H7 (cell line): ENCODE results near the gene SPATA13. TPM values are rescaled to one million over a fixed set of nuclear protein-coding genes. Genes with fewer than 3 reads are reported as not detected.

Source experiments
- DNase-seq: peaks from one replicate; pipeline ENCODE4 v3.0.0; 2012
- H3K27me3 ChIP-seq: 2 replicates; pipeline ENCODE4 v1.6.0; 2011; ENCODE audit warnings: mild to moderate bottlenecking, low read length; ENCODE audit not compliant: control insufficient read depth, insufficient read depth
- H3K36me3 ChIP-seq: replicated peaks from 2 replicates; pipeline ENCODE4 v1.5.1; 2011; ENCODE audit warnings: low read length; ENCODE audit not compliant: control insufficient read depth, insufficient read depth
- H3K4me3 ChIP-seq: 2 replicates; pipeline ENCODE4 v1.5.1; 2011; ENCODE audit warnings: low read depth, mild to moderate bottlenecking, control low read depth, low read length, moderate library complexity; ENCODE audit not compliant: insufficient read depth
- total RNA-seq: library from RNA; depleted of rRNA; stranded (reverse); fragments of >200 nt; shearing (Covaris generic); gene quantifications from 2 replicates; pipeline ENCODE4 v1.2.3, GENCODE V29; 2014

Gene SPATA13
- total RNA-seq, 1 experiment from 2014 or later: 14.8 TPM

DNA sequence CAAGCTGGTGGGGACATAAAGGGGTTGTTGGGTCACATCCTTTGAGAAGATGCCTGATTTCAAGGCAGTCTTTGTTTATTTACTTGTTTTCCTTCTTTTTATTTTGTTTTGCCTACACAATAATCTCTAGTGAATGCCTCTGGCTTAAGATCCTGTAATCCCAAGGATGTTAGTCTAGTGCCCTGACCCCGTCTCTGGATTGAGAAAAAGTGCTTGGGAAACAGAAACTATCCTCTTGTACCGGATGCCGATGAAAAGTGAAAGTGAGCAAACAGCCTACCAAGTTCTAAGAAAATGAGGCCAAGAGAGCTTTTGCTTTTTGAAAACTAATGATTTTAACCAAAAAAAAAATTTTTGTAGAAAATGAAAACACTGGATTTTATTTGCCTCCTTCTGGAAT is 106.8 kb downstream of the SPATA13 start:
- Histone ChIP-seq H3K27me3 (no peaks in the 10 kb centered on the region), H3K36me3 (no peaks in the 10 kb centered on the region), H3K4me3 (no peak overlapping the region)
- DNase-seq: no peak

DNA sequence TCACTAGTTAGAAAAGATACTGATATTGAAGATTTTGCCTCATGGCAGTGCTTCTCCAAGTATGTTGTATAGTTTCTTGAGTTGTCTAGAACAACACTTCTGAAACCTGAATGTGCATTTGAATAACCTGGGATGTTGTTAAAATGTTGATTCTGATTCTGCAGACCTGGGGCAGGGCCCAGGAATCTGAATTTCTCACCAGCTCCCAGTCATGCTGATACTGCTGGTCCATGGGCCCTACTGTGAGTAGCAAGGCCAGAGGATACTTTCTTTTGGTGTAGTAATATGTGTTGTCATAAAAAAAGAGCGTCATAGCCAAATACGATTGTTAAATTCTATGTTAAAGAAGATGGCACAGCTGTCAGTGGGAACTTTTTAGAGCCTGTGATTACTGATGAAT is 107.3 kb downstream of the SPATA13 start:
- no peak for DNase-seq
- Histone ChIP-seq H3K27me3 (no peaks in the 10 kb centered on the region), H3K36me3 (no peaks in the 10 kb centered on the region), H3K4me3 (no peak overlapping the region)

DNA sequence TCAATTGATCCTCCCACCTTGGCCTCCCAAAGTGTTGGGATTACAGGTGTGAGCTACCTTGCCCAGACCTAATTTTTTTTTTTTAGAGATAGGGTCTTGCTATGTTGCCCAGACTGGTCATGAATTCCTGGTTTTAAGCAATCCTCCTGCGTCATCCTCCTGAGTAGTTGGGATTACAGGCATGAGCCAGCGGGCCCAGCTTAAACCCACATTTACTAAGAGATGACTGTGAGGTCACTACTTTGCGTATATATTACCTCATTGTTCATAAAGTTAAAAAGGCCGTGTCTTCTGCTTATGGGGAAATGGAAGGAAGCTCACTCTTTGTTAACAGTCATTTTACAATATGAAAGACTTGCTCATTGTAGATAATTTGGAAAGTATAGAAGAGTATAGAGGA is 109.3 kb downstream of the SPATA13 start:
- no peak for DNase-seq
- Histone ChIP-seq H3K27me3 (no peaks in the 10 kb centered on the region), H3K4me3 (no peak overlapping the region), H3K36me3 (no peaks in the 10 kb centered on the region)

DNA sequence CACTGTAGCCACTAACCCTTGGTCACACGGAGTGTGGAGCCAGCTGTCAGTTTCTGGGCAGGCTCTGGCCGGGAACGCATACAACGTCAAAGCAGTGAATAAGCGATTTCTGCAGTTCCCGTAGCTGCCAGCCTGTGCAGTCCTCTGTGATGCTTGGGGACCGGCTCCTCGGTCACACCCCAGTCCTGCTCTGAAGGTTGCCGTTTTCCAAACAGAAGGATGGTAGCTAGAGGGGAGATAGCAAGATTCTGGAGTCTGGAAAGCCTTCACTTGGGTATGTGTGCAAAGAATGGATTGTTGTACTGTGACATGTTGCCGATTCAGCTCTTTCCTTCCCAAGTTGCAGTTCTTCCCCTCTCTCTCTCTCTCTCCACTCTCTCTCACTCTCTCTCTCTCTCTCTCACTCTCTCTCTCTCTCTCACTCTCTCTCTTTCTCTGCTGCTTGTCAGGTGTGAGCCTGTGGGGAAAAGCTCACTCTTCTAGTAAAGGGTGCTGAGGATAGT is 110.2 kb downstream of the SPATA13 start:
- DNase-seq: no peak
- no peak overlapping the region for H3K4me3 ChIP-seq
- no peaks in the 10 kb centered on the region for H3K36me3 ChIP-seq
- H3K27me3 ChIP-seq: no peaks in the 10 kb centered on the region

DNA sequence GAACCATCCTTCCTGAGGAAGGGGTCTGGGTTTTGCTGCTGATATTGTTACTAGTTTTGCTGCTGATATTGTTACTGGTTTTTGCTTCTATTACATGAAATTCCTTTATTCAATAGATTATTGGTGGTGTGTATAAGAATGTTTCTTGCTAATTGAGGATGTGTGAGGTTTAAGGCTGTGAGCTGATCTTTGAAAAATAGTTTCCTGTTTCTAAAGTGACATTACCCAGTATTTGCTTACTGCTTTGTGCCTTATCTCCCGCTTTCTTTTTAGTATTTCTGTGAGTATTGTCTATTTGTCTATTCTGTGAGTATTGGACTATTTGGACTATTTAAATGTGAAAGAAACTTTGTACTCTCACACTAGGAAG is 110.7 kb downstream of the SPATA13 start:
- no peak for DNase-seq
- Histone ChIP-seq H3K4me3 (no peak overlapping the region), H3K27me3 (no peaks in the 10 kb centered on the region), H3K36me3 (no peaks in the 10 kb centered on the region)

DNA sequence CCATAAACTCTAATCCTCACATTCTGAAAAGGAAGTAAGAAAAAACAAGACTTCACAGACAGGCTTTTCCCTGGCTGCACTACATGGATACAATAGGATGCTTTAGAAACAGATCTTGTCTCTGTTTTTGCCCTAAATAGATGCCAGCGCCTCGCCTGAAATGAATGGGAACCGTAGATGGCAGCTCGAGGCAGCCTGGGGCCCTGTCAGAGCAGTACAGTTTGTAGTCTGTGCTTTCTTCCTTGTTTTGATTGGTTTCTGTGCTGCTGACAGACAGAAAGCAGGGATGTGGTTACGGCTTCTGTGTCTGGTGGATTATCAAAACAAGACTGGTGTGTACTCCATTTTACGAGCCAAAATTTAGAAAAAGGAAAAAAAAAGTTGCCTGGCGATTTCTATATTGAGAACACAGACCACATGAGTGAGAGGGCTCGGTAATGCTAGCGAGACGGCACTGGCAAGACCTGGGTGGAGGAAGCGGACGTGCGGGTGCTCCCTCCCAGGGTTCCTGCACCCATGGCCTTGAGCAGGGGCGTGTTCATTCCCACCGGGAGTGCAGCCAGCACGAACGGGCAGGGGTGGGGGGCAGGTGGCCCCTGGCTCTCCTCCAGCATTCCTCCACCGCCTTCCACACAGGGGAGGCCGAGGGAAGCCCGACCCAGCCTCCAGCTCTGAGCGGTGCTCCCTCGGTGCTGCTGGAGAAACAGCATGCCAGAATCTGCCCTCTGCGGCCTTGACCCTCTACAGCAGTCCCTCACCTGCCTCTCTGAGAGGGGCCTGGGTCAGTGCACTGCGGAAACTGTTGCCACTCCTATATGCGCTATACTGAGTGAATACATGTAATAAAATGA is 111.3 kb downstream of the SPATA13 start:
- H3K4me3 ChIP-seq: no peak overlapping the region

DNA sequence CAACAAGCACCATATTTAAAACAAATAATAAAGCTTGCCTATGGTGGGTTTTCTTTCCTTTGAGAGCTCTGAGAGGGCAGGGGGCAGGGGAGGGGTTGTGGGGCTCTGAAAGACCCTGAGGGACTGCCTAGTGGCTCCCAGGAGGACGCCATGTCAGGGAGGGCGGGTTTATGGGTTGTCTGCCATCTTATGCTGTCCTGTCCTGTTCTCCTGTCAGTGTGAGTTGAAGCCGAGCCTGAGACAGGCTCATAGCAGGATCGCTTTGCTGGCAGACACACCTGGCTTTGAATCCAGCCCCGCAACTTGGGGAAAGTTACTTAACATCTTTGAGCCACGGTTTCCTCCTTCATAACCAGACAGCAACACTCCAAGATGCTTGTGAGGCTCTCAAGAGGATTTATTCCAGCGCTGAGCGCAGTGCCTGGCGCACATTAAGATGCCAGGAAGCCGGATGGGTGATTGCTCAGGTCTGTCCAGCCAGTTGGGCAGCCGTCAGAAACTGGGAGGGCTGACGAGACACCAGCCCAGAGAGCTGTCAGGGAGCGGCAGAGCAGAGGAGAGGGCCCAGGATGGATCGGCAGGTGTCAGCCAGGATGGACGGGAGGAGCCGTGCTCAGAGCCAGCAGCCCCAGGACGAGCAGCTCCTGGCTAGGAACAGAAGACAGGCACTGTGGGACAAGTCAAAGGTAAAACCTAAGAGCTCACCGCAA is 112.1 kb downstream of the SPATA13 start:
- DNase-seq: no peak
- H3K4me3 ChIP-seq: no peak overlapping the region
- H3K27me3 ChIP-seq: no peaks in the 10 kb centered on the region
- H3K36me3 ChIP-seq: no peaks in the 10 kb centered on the region

More for the DNA sequence above, 111.3 kb downstream of the SPATA13 start:
- H3K36me3 ChIP-seq: no peaks in the 10 kb centered on the region
- no peak for DNase-seq
- H3K27me3 ChIP-seq: no peaks in the 10 kb centered on the region

DNA sequence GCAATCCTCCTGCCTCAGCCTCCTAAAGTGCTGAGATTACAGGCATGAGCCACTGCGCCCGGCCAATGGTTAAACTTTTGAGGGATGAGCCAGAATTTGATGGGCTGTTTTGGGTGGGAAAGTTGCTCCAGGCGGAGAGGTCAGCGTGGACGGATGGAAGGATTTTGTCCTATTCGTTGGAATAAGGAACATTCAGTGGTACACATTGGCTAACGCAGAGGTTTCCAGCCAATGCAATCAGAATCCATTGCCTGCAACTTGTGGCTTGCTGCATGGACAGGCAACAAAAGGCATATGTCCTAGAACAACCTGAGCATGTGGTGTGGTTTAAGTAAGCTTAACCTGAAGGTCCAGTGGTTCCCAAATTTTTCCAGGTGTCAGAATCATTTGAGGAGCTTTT is 113.4 kb downstream of the SPATA13 start:
- no peak for DNase-seq
- Histone ChIP-seq H3K27me3 (no peaks in the 10 kb centered on the region), H3K36me3 (no peaks in the 10 kb centered on the region), H3K4me3 (no peak overlapping the region)

DNA sequence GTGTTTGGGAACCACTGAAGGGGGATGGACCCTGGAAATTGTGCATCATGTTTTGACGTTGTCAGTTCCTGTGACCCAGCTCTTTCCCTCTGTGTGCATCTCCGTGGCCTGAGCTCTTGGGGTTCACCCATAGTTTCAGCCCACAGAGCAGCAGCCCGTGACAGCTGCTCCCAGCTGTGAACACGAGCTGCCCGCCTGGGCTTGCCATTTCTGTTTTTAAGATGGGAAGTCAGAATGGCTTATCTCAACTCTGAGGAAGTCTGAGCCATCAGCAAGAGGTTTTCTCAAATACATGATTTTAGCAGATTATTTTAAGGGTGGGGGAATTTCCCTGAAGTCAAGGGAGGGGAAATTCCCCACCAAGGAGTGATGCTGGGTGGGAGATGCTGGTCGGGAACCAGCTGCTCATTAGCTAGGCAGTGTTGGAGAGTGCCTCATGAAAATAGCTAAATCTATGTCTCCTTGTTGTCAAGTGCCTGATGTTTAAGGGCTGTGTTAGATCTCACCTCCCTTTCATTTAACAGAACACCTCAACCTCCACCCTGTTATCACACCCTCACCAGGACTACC is 114.0 kb downstream of the SPATA13 start:
- H3K4me3 ChIP-seq: no peak overlapping the region
- no peak for DNase-seq
- H3K27me3 ChIP-seq: no peaks in the 10 kb centered on the region
- H3K36me3 ChIP-seq: no peaks in the 10 kb centered on the region

DNA sequence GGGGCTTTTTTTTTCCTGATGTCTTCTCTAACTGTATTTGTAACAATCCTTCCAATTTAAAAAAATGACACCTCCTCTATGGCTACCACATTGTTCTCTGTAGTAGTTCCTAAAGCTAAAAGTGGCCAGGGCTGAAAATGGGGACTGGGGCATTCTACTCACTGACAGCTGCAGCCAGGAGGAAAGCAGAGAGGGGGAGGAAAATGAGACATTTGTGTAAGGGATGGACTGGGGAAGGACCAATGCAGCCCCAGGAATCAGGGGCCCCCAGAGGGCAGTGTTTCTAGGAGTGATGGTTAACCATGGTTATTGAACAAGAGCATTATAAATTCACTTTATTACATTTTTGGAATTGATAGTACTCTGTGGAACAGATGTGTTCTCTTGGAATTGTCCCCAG is 114.5 kb downstream of the SPATA13 start:
- no peaks in the 10 kb centered on the region for H3K27me3 ChIP-seq
- H3K4me3 ChIP-seq: no peak overlapping the region
- H3K36me3 ChIP-seq: no peaks in the 10 kb centered on the region
- DNase-seq: no peak

DNA sequence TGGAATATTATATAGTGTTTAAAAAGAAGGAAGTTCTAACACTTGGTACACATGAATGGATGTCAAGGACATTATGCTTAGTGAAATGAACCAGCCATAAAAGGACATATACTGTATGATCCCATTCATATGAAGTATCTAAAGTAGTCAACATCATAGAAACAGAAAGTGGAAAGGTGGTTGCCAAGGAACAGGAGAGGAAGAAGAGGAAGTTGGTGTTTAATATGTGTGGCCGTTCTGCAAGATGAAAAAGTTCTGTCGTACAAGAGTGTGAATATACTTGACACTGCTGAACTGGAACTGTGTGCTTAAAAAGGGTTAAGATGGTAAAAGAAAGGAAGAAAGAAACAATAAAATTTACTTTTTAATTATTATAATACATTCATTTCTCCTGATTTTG is 115.8 kb downstream of the SPATA13 start:
- H3K27me3 ChIP-seq: no peaks in the 10 kb centered on the region
- DNase-seq: no peak
- H3K36me3 ChIP-seq: no peaks in the 10 kb centered on the region
- no peak overlapping the region for H3K4me3 ChIP-seq

DNA sequence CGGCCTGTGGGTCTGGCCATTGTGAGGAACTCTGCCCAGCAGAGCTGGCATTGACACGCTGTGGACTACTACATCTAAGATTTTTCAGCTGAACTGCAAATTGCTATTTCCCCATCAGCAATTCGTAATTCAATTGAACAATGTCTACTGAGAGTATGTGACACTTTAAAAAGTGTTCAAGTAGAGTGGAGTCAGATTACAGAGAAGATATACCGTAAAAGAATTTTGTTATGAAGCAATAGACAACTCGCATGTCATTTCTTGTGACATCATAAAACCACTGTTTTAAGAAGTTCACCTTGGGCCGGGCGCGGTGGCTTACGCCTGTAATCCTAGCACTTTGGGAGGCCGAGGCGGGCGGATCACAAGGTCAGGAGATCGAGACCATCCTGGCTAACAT is 116.3 kb downstream of the SPATA13 start:
- no peaks in the 10 kb centered on the region for H3K27me3 ChIP-seq
- H3K36me3 ChIP-seq: no peaks in the 10 kb centered on the region
- H3K4me3 ChIP-seq: no peak overlapping the region
- no peak for DNase-seq

DNA sequence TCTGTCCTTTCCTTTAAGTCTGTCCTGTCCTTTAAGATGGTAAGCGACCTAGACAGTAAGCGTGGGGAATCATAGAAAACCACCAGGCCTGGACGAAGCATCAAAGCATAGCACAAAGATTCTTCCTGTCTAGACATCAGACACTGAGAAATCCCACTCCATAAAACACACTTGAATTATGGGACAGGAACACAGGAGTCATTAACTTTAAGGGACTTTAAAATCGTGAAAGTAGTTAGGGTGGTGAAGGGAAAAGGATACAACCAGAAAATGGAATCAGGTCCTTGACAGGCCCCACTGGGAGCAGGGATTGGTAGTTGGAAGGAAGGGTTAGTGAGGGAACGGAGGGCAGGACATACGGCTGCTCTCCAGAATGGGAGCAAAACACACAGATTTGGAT is 117.2 kb downstream of the SPATA13 start:
- H3K36me3 ChIP-seq: no peaks in the 10 kb centered on the region
- DNase-seq: no peak

DNA sequence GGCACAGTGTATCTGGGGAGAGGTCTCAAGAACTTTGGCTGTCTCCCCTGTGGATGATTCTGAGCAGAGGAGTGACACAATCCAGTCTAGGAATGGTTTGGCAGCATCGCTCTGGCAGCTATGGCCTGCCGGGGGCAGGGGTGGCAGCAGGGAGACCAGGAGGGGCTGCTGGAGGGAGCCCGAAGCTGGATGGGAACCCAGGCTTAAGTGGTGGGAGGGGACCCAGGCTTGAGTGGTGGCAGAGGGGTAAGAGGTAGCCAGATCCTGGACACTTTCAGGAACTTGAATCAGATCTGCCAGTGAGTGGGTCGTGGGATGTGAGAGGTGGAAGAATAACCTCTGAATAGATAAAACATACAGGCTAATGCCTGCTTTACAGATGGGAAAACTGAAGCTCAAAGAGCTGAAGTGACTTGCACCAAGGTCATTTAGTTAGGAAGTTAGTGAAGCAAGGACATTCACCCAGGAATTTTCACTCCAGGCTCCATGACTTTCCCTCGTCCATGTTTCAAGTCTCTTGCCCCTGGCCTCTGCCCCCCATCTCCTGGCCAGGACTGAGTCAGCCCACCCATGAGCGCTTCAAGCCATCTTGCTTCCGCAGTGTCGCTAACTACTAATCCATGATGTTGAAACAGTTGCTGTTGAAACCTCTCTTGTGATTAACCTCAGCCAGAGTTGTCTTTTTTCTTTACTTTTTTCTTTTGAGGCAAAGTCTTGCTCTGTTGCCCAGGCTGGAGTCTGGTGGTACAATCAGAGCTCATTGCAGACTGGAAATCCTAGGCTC is 119.0 kb downstream of the SPATA13 start:
- no peak for DNase-seq
- Histone ChIP-seq H3K4me3 (no peak overlapping the region), H3K27me3 (no peaks in the 10 kb centered on the region), H3K36me3 (no peaks in the 10 kb centered on the region)

More for the DNA sequence above, 117.2 kb downstream of the SPATA13 start:
- H3K27me3 ChIP-seq: no peaks in the 10 kb centered on the region
- no peak overlapping the region for H3K4me3 ChIP-seq
